GM20431 (cell line): Measurements from ENCODE around the gene SPI1.
"Not testable (repeated sequence)": the region's sequence is repeated elsewhere in the genome, so short reads cannot be mapped to it uniquely, and the experiment has no call there.

Experiments
- in situ Hi-C: fragments of 300-500 bp; cut with MseI, MboI; formaldehyde crosslinking; loops from one replicate; pipeline ENCODE4 v1.15.0; 2020; ENCODE audit warnings: low sequenced_read_pairs; ENCODE audit not compliant: unreplicated experiment

SPI1 gene

DNA sequence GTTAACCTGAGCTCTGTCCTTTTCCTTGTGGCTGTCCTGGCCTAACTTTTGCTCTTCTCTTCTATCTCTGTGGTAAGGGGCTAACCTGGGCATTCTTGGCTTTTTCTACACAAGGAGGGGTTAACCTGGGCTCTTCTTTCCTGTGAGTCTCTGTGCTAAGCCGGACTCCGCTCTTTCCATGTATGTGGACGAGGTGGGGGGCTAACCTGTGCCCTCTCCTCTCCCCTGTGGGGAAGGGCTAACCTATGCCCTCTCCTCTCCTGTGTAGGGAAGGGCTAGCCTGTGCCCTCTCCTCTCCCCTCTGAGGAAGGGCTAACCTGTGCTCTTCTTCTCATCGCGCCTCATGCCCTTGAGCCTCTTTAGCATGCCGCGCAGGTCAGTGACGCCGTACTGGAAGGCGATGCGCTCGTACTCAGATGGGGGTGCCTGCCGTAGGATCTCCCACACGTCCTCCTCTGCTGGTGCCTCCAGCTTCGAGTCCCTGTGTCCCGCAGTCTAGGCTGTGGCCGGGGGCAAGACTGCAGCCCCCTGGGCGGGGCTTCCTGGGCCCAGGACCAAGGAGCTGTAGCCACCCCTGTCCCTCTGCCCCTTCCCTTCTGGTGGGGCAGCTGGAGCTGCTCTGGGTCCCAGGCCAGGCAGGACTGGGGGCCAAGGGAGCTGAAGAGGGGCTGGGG lies 32.3 kb downstream of the SPI1 start:
- in situ Hi-C loops = no loop called here

DNA sequence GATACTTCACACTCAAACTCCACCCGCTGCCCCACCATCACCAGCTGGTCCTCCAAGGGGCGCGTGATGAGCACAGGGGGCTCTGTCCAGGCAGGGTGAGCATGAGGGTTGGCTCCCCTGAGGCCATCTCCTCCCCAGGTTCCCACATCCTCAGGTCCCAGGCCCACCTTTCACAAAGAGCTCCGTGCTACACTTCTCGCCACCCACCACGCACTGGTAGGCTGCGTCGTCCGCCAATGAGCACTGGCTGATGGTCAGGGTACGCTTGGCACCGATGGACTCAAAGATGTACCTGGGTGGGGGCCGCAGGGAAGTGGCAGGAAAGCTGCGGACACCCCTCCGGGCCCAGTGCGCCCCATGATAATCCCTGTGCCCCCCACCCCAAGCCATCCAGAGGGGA lies 35.5 kb downstream of the SPI1 start:
- in situ Hi-C loops = no loop called here

DNA sequence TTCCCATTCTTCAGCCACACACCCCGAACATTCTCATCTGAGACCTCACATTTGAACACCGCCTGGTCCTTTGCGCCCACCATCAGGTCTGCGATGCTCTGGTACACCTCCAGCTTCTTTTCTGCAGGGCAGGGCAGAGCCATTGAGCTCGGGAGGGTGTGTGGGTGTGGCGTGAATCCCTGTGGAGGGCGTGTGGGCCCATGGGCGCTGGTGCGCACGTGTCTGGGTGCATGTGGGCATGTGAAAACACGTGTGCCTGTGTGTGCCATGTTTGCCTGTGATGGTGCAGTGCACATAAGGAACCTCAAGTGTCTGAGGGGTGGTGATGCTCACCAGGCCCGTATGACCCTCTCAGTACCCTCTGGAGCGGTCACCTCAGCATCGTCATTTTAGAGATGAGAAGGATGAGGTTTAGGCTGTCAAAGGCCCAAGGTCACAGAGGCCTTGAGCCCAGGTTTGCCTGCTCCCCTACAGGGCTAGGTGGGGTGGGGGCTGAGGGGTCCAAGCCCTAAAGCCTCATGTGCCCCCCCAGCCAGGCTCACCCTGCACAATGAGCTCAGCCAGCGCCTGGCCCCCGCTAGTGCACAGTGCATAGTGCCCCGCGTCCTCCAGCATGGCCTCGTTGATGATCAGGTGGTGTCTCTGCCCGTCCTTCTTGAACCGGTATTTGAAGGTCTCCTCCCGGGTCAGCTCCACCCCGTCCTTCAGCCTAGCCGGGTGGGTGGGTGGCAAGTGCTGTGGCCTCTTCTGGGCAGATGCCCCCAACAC lies 36.1 kb downstream of the SPI1 start:
- in situ Hi-C loops = no loop called here

DNA sequence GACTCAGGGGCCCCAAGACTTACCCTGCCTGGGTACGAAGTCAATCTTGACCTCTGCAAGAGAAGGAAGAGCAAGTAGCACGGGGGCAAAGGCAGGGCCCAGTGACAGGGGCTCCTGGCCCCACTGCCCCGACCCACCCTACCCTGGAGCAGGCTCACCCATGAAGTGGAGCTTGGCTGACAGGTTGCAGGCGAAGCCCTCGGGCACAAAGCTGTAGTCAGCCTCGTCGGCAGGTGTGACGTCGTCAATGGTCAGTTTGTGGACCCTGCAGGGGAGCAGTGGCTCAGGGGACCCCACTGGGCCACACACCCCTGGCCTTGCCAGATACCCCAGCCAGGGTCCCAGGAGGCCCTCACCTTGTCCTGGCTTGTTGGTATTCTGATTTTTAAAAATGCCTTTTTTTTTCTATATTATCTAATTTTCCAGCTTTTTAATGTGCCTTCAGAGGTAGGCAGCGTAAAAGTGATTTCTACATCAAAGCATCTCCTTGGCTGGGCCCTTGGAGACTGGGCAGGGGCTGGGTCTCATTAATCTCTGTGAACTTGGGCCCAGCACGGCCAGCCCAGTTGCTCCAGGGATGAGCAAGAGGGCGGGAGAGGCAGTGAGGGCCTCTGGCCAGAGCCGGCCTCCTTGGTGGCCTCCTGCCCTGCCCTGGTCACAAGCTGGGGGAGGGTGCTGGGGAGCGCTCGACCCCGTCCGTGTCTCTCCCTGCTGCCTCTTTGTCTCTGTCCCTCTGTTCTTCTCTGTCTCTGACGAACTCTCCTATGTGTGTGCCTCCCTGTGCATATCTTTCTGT lies 37.2 kb downstream of the SPI1 start:
- in situ Hi-C loops = no loop called here

DNA sequence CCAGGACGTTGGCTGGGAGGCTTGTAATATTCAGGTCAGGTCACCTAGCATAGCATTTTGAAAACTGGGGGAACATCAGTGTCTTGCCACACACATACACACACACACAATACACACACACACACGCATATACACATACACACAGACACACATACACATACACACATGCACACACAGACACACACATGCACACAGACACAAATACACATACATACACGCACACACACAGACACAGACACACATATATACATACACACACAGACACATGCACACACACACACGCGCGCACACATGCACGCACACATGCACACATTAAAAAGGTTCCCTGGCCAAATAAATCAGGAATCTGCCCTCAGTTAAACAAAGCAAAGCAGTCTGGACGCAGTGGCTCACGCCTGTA lies 38.3 kb downstream of the SPI1 start:
- in situ Hi-C loops = no loop called here

DNA sequence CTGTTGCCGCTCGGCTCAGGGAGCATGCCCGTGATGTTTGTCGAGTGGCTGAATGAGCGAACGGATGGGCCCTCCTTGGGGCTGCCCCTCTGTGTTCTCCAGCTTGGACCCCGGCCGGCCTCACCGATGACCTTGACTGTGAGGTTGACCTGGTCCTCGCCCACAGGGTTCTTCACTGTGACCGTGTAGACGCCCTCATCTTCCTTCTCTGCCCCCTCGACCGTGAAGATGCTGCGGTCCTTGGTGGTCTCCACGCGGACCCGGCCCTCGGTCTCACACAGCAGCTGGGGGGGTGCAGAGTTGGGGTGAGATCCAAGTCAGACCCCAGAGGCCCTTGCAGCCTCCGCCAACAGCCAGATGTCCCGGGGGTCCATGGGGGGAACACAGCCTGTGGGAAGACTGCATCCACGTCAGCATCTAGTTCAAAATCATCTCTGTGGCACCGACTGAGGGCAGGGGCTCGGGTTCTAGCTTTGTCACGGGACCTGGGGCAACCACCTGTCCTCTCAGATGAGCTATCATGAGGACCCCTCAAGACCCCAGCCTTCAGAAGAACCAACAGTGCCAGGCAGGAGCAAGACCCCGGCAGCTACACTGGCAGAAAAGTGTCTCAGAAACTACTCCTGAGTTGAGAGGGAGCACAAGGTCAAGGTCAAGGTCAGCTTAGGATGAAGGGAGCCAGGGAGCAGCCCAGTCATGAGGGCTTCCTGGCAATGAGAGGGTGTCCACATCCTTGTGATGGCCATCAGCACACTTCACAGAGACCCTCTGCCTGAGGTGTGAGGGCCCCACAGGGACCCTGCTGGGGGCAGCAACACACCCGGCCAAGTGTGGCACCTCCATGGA lies 39.7 kb downstream of the SPI1 start:
- in situ Hi-C loops = no loop called here

DNA sequence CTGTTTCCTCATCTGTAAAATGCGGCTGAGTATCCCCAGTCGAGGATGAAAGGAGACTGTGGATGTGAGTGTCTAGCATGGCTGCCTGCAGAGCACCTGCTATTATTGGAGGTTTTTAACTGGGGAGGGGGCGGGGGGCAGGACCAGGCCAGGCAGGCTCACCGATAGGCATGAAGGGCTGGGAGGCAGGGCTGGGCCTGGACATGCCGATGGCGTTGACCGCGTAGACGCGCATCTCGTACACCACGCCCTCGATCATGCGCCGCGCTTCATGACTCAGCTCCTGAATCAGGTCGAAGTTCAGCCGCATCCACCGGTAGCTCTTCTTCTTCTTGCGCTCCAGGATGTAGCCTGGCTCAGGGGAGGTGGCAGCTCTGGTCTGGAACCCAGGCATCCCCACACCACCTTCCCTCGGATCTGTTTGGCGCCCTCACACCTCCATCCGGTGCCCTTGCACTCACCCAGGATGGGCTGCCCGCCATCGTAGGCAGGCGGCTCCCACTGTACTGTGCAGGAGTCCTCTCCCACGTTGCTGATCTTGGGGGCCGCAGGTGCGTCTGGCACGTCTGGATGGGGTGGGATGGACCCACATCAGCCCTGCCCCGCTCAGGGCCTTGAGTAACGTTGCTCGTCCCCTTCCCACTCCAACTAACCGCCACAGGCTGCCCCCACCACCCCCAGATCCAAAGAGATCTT lies 41.0 kb downstream of the SPI1 start:
- in situ Hi-C loops = no loop called here

DNA sequence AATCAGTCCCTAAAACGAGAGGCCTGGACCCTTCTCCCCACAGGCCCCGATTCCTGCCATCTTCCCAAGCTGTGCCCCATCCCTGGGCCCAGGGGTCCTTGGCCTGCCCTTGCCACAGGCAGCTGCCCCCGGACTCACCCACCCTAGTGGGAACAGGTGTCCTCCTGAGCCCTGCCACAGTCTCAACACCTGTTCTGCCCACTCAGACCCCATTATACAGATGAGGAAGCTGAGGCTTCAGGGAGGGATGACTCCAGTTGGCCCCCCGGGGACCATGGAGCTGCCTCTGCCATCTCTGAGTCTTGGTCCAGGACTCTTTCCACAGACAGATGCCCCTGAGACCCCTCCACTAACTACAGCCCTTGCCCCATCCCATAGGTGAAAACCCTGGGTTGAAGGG lies 41.8 kb downstream of the SPI1 start:
- in situ Hi-C loops = no loop called here

DNA sequence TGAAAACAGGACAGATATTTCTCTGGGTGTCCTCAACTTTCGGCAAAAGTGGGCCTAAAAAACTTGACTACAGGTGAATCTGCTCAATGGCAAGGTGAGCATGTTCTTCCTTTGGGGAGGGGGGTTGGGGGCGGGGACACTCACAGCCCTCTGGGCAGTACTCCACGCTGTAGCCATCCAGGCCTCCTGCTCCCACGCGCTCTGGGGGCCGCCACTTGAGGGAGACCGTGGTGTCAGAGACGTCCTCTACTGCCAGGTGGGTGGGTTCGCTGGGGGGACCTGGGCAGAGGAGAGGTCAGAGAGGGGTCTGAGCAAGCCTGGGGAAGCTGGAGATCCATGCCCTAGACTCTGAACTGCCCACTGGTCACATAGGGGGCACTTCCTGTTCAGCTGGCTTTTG lies 42.6 kb downstream of the SPI1 start:
- in situ Hi-C loops = no loop called here

DNA sequence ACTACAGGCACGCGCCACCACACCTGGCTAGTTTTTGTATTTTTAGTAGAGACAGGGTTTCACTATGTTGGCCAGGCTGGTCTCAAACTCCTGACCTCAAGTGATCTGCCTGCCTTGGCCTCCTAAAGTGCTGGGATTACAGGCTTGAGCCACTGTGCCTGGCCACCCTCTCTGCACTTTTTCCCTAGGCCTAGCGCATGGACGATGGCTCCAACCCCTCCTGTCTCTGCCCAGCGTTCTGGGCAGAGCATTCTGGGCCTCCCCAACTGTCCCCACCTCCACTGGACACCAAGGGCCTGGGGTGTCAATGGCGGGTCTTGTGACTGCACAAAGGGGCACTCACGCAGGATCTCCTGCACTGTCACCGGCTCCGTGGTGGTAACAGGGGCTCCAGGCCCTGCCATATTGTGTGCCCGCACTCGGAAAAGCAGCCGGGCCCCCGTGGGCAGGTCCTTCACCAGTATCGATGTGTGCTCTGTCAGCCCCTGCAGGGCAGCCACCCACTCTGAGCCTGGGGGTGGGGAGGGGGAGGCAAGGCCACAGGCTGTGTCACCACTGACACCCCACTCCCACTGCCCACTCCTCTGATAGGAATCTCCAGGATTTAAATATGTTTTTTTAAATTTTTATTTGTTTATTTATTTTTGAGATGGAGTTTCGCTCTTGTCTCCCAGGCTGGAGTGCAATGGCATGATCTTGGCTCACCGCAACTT lies 43.5 kb downstream of the SPI1 start:
- in situ Hi-C loops = not testable (repeated sequence)

DNA sequence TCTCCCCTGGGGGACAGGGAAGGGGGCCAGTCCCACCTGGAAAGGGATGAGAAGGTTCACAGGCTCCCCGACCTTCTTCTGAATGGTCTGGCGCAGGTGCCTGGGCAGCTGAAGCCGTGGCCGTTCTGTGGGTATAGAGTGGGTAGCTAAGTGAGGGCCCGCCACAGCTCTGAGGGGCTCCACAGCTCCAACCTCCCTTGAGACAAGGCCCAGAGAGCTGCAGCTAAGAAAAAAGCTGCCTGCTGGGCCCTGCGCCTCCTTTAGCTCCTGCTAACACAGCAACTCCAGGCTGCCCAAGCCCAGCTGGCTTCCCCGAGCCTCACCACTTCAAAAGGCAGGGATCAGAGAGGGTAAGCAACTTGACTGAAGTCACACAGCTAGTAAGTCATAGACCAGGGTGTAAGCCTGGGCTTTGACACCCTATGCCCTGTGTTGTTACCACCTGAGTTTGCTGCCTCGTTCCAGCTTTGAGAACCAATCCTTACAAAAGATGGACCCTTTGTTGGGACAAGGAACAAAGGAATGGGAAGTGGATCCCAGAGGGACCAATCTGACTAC lies 44.4 kb downstream of the SPI1 start:
- in situ Hi-C loops = no loop called here

DNA sequence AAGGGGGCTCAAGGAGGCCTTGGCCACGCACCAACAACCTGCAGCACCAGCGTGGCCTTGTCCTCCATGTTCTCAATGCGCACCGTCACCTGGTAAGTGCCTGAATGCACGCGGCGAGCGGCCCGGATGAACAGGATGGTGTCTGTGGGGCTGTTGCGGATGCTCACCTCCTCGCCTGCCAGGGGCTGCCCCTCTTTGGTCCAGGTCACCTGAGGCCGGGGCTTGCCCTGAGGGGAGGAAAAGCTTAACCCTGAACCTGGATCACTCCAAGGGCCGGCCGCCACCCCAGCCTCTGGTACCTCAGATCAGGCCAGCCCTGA lies 44.9 kb downstream of the SPI1 start:
- in situ Hi-C loops = no loop called here

DNA sequence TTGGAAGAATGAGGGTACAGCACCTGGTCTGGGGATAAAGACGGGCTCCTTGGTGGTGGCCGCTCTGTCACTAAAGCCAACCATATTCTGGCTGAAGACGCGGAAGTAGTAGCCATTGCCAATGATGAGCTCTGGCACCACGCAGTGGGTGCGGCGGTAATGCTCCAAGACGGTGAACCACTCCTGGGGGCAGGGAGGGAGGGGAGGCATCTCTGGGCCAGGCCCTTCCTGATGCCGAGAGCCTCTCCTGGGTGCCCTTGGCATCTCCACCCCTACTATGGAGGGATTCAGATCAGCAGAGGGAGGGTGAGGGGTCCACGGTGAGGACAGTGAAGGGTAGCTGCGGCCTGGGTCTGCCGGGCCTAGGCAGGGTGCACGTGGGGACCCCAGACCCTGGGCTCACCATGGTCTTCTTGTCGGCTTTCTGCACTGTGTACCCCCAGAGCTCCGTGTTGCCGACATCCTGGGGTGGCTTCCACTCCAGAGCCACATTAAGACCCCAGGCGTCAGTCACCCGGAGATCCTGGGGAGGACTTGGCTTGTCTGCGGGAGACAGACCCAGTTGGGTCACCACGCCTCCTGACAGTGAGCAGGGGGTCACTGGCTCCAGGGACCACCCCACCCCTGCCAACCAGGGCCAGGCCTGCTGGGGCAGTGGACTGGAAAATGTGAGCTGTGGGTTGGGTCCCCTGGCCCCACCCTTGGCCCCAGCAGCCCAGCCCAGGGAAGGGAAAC lies 45.4 kb downstream of the SPI1 start:
- in situ Hi-C loops = no loop called here

DNA sequence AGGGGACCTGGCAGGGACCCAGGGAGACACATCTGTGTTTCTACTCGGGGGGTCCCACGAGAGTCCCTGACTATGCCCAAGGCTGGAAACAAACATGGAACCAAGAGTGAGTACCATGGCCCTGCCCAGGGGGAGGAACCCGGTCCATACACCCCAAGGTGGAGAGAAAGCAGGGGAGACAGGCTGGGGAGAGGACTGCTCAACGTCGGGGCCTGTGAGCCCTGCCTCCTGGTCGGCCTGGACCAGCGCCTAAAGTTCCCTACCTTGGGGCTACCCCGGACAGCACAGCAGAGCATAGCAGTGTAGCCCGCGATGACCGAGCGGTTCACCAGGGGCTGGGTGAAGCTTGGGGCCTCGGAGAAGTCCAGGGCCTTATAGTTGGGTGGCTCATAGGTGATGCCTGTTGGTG lies 46.0 kb downstream of the SPI1 start:
- in situ Hi-C loops = no loop called here

DNA sequence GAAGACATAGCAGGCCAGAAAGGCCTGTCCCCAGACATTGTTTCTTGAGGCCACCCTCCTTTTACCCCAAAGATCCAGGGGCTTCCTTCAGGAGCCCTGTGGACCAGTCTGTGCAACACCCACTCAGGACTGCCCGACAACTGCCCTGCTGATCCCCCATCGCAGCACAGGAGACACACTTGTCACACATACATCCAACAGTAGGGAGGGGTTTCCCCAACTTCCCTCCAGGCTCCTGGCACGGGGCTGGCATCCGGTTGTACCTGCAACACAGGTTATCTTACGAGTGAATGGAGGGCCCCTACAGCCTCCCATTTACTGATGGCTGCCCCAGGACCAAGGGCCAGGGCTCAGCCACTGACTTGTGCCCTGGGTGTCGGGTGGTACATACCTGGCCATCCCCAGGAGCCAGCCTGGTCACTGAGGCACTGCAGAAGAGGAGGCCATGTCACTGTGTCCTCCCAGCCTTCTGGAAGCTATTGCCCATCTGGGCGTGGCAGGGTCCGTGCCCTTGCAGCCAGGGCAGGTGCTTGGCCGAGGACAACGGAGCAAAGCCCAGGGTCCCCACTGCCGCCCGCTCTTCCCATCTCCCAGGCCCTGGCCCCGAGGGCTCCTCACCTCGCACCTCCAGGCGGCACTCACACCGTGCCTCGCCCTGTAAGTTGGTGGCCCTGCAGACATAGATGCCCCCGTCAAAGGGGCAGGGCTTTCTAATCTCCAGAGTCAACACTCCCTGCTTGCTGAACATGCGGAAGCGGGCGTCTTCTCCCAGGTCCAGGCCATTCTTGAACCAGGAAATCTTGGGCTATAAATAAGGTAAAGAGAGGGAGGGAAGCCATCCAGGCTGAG lies 46.7 kb downstream of the SPI1 start:
- in situ Hi-C loops = no loop called here

DNA sequence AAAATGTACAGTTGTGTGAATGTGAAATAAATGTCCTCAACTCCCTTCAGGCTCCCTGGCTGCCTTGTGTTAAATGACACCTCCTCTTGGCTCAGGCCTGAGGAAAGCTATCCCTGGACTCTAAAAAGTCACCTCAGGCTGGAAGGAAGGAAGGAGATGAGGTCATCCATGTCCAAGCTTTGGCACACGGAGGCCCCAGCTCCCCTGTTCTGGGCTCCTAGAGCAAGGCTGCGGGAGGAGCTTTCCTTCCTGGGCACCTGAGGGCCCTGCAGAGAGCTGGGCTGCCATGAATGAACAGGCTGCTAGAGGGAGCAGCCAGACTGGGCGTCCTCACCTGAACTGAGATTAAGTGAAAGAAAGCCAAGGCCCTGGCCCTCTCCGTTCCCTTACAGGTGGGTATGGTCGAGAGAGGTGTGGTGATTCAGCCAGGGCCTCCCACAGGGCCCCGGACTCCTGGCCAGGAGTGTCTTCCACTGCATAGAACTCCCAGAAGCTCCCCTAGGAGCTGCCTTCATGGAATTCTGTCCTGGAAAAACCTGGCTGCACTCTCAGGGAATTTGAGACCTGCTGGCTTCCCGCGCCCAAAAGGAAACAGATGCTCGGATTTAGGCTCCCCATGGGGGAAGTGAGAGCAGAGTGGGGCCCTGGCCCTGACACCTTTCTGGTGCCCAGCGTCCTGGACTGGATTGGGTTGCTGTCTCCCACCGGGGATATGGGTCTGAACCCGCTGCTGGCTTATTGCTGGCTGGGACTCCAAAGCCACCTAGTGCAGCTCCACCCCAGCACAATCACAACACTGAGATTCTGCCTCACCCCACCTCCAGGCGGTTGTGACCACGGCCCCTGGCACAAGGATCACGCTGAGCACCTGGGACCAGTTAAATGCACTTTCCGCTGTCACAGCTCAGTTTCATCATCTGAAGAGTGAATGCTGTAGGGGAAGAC lies 48.1 kb downstream of the SPI1 start:
- in situ Hi-C loops = no loop called here
